Midbrain (tissue), 1 donor: ENCODE measurements around the gene SLU7.

Source experiments
- DNase-seq: peaks from one replicate; lab custom pipeline; 2025; lab: John Stamatoyannopoulos, UW

The SLU7 gene

DNA sequence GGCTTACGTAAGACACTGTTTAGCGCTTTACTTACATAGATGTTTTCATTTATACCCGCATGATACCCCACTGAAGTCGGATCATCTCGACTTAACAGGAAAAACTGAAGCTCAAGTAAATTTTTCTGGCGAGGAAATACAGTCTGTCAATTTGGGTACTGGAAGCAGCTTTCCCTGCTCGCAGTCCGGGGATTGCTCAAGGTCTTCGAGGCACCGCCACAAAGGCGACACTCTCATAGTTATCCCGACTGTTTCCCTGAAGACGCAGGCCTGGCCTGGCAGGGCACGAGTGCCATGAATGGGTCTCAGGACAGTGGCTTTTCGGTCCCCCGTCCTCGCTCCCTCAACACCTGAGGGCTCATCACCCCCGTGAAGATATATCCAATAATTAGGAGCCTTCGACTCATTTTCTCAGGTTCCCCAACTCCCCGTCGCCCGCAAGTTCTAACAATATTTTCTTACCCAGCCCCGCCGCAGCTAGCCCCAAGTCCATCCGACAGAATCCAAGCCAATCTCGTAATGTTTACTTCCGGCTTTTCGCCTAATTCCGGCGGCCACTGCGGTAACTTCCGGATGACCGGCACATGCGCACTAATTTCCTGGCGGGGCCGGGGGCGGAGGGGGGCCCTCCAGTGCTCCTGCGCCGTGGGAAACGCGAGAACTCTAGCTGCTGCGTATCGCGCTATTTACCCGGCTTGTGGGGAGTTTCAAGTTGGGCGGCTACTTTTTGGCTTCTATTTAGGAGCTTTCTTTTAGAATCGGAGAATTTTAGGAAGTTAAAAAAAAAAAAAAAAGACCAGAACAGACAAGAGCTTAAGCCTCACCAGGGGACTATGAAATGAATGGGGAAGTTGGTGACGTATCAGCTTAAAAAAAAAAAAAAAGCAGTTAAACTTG, at the start of gene SLU7:
Gene SLU7 (minus strand): TSS at position 521 of the 897 bp plus-strand sequence. CDS start 3,787 bp downstream, outside the sequence.
- peak; percentile 93 for DNase-seq

DNA sequence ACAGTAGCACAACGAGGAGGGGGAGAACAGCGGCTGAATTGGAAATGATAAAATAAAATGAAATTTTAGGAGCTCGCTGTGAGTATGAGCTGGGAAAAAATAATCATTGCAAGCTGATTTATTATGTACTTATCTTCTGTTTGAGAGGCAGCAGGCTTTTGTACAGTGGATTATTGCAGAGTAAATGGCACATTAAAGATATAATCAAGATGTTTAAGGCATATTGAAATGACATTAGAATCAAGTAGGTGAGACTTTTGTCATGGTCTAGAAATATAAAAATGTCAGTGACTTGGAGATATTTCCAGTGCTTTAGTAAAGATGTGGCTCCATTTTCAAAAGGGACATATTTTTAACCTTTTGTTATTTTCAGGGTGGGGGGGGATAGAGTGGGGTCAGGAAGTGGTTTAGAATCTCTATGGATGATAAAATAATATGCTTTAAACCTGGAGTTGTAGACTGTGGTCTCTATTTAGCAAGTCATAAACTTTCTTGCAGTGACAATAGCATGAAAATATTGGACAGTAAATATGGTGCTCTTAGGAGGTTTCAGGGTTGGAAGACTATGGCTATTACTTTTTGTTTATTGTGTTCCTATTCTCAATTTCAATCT, 49.6 kb upstream of the SLU7 start:
- DNase-seq, result no peak

DNA sequence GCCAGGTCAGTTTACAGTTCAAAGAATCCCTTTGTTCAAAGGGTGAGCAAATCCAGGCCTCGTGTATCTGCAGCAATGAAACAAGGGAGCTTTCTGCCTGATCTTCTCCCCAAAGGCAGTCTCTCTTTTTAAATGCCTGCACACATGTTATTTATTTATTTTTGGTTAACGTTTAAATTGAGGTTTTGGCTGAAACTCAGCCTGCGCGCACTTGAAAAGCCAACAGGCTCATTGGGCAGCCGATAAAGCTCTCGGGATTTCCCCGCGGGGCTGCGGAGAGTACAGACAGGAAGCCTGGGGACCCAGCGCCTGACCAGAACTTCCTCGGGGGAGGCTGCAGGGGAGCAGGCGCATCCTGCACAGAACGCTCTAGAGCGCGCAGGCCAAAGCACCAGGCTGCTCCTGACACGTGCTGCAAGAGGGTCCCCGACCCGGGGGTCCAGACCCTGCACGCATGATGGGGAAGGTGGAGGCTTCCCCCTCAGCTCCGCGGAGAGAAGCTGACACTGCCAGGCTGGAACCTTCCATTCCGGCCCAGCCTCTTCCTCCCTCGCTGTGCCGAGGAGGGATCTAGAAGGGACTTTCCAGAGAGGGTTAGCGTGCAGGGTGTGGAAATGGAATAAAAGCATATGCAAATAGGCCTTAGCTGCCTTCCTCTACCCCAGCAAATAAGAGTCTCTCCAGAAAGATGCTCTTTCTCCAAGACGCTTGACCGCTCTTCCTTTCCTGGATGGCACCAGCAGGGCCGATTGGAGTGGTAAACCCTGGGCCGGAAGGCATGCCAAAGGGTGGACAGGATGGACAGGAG, 48.9 kb upstream of the SLU7 start:
- DNase-seq, result no peak

GRCh38 chr5:160466889-160467554, 48.1 kb upstream of the SLU7 start:
- peak; percentile 3 for DNase-seq

GRCh38 chr5:160466116-160466515, 47.2 kb upstream of the SLU7 start:
- no peak for DNase-seq

GRCh38 chr5:160464466-160464797, 45.6 kb upstream of the SLU7 start:
- DNase-seq, result no peak

DNA sequence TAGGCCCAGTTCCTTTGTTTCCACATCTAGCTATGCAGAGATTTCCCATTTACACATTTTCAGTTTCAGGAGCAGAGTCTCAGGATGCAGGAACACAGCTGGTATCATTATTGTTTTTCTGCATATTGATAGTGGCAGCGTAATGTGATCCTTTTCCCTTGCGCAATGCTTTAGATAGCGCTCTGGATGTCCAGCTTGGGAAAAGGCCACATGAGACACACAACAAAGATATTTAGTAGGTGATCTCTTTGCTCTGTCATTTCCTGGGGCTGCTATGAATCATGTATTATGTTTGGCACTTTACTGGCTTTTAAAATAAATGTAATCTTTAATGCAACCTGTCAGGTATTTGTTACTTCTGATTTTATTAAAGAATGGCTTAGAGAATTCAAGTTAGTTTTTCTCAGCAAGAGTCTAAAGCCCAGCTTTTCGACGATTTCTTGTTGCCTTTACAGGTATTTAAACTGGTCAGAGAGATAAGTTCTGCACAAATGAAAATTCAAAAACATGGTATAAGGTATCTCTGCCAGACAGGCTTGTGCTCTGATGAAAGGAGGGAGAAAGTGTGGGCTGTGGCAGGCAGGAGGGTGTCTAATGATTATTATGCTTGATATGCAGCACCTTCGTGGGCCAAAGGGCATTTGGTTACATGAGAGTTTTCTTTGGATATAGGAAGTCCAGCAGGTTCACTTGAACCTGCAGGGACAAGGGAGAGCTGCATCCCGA, 45.0 kb upstream of the SLU7 start:
- DNase-seq, result no peak

DNA sequence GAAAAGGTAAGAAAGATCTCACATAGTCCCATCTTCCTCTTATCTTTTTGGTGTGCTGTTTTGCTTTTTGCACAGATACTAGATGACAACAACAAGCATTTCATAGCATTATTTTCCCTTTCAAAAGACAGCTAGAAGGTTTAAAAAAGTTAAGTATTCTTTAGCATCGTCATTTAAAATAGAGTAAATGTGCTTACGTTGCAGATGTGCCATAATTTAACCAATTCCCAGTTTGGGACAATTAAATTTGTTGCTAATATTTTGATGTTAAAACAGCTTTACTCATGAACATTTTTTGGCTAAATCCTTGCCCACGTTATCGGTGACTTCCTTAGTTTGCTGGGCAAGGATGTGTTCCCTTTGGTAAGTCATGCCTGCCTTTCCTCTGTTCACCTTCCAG, 44.3 kb upstream of the SLU7 start:
- DNase-seq, result no peak

GRCh38 chr5:160462167-160462566, 43.3 kb upstream of the SLU7 start:
- no peak for DNase-seq

GRCh38 chr5:160461378-160461777, 42.5 kb upstream of the SLU7 start:
- no peak for DNase-seq

DNA sequence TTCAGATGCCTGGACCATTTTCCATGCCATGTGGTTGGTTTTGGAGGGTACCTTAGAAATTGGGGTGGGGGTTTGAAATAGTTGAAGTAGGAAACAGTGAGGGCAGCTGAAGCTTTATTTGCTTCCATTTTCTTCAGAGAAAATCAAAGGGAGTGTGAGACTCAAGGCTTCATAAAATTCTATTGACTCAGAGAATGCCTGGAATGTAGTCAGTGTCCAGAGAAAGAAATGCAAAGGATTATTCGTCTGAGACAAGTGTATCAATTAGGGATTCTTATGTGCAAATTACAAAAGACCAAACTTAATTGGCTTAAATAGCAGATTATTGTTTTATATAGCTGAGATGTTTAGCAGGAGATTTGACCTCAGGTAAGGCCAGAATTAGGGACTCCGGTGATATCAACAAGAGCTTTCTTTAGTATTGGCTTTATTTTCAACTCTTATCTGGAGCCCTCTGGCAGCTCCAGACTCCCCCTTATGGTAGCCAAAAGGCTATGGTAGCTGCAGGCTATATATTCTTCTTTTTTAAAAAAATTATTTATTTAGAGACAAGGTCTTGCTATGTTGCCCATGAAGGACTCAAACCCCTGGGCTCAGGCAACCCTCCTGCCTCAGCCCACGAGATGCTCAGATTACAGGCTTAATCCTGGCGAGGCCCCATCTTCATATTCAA, 41.6 kb upstream of the SLU7 start:
- no peak for DNase-seq

- no peak for DNase-seq
Observed at GRCh38 chr5:160458806-160459800, 40.2 kb upstream of the SLU7 start.

DNA sequence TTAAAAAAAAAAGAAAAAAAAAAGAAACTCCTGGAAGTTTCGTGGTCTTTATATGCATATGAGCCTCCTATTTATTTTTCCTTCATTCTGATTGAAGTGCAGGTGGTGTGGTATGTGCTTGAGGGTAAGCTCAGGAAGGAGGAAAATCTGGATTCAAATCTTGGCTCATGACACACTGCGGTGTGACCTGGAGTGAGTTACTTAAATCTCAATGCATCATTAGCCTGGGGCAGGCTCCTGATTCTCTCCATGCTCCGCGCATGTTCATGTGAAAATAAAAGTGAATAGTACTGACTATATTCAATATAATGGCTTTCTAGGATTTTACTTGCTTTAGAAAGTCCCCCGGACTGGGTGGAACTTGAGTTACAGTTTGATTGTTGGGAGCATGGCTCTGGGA, 38.4 kb upstream of the SLU7 start:
- DNase-seq, result no peak

- DNase-seq, result no peak
Observed at GRCh38 chr5:160456480-160457177, 37.7 kb upstream of the SLU7 start.

DNA sequence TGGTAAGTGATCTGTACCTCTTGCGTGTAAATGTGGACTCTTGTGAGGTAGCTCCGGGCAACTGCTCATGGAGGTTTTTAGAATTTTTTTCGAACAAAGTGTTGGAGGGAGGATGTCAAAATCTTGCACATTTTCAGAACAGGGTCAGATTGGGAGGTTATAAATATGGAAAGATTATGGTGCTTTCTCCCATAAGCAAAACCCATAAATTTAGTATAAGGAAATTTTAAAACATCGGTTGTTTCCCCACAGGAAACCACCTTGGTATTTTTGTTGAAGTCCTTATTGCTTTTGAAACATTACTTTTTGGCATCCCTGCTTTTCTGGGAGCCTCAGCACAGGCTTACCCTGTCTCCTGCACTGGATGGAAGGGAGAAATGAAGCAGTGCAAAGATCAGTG, 36.7 kb upstream of the SLU7 start:
- no peak for DNase-seq

DNA sequence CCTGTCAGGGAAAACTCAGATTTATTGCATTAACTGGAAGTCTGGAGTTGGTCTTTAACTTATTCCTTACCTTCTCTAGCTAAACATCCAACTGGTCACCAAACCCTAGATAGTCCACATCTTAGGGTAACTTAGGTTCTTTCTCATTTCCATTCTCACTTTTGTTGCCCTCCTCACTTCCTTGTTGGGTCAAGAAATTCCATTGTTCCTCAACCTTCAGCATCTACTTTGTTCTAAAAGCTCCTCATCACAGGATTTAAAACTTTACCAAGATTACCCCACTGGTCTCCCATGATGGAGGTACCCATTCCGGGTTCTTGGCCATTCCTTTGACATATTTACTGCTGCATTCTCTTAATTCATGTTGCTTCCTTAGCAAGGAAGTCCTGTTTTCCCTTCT, 34.9 kb upstream of the SLU7 start:
- no peak for DNase-seq

GRCh38 chr5:160452795-160453194, 33.9 kb upstream of the SLU7 start:
- DNase-seq, result no peak

DNA sequence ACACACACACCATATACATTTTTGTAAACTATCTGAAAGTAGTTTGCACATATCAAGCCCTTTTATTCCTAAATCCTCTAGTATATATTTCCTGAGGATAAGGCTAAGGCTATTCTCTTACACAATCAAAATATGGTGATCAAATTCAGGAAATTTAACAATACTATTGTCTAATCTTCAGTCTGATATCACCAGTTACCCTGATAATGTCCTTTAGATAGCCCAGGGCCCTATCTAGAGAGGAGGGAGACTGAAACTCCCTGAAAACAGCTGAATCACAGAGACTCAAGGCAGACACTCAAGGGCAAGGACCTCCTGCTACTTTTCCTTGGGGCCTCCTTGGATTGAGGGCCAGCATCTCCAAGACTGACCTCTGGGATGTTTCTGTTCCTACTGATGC, 33.2 kb upstream of the SLU7 start:
- no peak for DNase-seq

DNA sequence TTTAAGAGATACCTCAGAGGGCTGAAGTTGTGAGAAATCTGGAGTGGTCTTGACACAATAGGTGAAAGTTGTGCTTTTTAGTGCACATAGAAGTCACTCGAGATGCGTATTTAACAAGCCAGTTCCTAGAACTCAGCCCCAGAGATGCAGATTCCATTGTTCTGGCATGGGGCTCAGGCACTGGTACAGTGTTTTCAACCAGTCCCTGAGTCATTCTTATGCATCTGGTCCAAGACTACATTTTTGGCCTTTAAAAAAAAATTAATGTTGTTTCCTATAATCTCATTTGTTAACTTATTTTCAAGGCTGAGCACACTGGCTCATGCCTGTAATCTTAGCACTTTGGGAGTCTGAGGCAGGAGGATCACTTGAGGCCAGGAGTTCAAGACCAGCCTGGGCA, 32.4 kb upstream of the SLU7 start:
- no peak for DNase-seq
